ENCODE measurements around the gene GTSF1L.
A peak's percentile ranks its signal among the peaks of the same experiment; 100 is the strongest.

- TF ChIP-seq CTCF (IDR thresholded peaks at IDR 0.05) (peak in 3 of 4 experiments; percentile 18 to 32 (median 18)), POLR2A (IDR thresholded peaks at IDR 0.05) (no peak), POLR2AphosphoS5 (IDR thresholded peaks at IDR 0.05) (no peak)
Observed at GRCh38 chr20:43691928-43692524, 34.8 kb downstream of the GTSF1L start.

Data from prostate gland (tissue), 2 donors.